Ishikawa (cell line): ENCODE data around the gene ANO3.

Experiments used
- TEAD4 ChIP-seq: IDR thresholded peaks from 2 replicates; pipeline ENCODE4 v1.6.1; 2012
- YY1 ChIP-seq: IDR thresholded peaks from 2 replicates; pipeline ENCODE4 v1.6.1; 2012; ENCODE audit warnings: low read depth

- TF ChIP-seq YY1 (no peak), TEAD4 (no peak)
Measured at GRCh38 chr11:26283852-26284408, 48.0 kb upstream of the ANO3 start.
